GM18498 (cell line): Measurements from ENCODE around the gene STOX1.
"Not testable (repeated sequence)": the region's sequence is repeated elsewhere in the genome, so short reads cannot be mapped to it uniquely, and the experiment has no call there.

Experiments used
- ATAC-seq: cut with Tn5 transposase; IDR thresholded peaks from one replicate; pipeline ENCODE4 v1.9.1; 2021; ENCODE audit warnings: mild to moderate bottlenecking, moderate library complexity; ENCODE audit not compliant: unreplicated experiment

The STOX1 gene

GRCh38 chr10:68826764-68827591 is at the start of gene STOX1:
TSS of gene STOX1 (plus strand) at chr10:68827531. CDS start at chr10:68827624, 93 bp downstream.
- peak; percentile 78 for ATAC-seq

GRCh38 chr10:68781613-68782574 is 45.4 kb upstream of the STOX1 start:
- no peak for ATAC-seq

GRCh38 chr10:68784476-68784875 is 42.9 kb upstream of the STOX1 start:
- ATAC-seq, result no peak

- no peak for ATAC-seq
Observed at GRCh38 chr10:68787813-68788212, 39.5 kb upstream of the STOX1 start.

GRCh38 chr10:68790476-68790875 is 36.9 kb upstream of the STOX1 start:
- ATAC-seq, result no peak

DNA sequence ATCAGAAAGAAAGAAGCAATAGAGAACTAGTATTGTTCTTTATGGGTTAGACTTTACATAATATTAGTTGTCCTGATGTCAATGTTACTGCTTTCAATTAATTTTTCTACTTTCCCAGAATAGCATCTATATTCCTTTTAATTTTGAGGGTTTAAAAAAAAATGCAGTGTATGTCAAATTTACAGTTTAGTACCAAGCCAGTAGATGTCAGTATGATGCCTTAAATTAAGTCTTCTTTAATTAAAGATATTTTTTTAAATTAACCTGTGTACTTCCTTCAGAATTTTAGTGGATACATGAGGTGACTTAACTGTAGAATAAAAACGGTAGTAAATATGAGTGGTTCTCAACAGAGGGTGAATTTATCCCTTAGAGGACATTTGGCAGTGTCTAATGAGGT is 35.2 kb upstream of the STOX1 start:
- no peak for ATAC-seq

DNA sequence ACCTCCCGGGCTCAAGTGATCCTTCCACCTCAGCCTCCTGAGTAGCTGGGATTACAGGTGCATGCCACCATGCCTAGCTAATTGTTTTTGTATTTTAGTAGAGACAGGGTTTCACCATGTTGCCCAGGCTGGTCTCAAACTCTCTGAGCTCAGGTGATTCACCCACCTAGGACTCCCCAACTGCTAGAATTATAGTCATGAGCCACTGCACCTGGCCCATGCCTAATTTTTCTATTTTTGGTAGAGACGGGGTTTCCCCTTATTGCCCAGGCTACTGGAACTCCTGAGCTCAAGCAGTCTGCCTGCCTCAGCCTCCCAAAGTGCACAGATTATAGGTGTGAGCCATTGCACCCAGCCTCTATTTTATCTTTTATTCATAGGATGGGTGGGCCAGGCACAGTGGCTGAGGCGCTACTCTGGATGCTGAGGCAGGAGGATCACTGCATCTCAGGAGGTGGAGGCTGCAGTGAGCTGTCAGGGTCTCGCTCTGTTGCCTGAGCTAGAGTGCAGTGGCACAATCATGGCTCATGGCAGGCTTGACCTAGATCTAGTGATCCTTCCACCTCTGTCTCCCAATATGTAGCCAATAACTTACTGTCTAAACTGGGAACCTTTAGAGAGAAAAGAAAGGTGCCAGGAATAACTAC is 31.3 kb upstream of the STOX1 start:
- ATAC-seq, result no peak

GRCh38 chr10:68796605-68797004 is 30.7 kb upstream of the STOX1 start:
- no peak for ATAC-seq

DNA sequence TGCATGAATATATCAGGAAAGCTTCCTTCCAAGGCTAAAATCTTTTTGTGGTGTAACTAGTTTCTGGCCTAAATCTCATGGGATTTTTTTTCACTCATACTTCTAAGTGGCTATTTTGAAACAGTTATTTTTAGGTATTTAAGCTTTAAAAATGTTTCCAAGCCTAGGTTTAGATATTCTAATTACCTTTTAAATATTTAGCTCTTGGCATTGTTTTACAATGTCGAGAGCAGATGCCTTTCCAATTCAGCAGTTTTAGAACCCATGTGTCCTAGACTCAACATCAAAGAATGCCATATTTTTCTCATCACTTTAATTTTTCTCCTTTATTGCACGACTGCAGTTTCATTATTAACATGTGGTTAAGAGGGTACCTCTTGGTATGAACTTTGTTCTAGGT is 27.1 kb upstream of the STOX1 start:
- ATAC-seq, result no peak

GRCh38 chr10:68804692-68805091 is 22.6 kb upstream of the STOX1 start:
- ATAC-seq, result no peak

DNA sequence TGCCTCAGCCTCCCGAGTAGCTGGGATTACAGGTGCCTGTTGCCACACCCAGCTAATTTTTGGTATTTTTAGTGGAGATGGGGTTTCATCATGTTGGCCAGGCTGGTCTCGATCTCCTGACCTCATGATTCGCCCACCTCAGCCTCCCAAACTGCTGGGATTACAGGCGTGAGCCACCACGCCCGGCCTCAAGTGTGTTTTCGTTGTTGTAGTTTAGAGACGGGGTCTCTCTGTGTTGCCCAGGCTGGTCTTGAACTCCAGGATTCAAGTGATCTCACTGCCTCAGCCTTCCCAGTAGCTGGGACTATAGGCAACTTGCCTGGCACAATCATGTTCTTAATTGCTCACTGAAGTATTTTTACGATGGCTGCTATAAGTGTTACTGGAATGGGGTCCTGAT is 16.5 kb upstream of the STOX1 start:
- ATAC-seq, result not testable (repeated sequence)

- ATAC-seq, result no peak
Observed at GRCh38 chr10:68811314-68812009, 15.9 kb upstream of the STOX1 start.

DNA sequence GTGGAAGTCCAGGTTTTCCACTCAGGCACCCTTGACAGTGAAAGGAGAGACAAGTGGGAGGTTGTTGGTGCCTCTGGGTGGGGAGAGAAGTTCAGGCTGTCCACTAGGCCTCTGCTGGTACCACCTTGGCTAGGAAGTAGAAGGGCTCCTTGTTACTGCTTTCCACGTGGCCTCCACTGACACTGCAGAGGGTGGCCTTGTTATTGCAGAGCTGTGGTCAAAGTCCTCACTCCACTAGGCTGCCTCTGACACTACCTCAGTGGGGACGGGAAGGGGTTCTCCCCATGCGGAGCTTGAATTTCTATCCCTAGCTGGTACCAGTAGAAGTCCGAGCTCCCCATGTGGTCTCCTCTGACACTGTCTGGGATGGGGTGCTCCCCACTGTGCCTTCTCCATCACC is 14.9 kb upstream of the STOX1 start:
- ATAC-seq, result no peak

DNA sequence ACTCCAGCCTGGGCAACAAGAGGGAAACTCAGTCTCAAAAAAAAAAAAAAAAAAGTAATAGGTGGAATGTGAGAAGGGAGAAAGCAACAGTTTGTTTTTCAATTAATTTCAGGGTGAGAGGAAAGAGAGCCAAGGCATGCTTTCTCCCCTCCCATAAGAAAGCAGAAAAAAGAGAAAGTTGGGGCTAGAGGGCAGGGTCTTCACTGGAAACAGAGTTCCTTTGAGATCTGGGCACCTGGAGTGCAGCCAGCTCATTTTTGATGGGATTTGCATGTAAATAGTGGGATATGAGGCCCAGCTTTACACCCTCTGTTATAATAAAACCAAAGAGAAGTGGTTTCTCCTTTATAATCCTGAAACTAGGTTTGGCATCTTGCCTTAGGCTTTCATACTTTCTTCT is 13.8 kb upstream of the STOX1 start:
- ATAC-seq, result no peak

GRCh38 chr10:68816796-68817412 is 10.4 kb upstream of the STOX1 start:
- ATAC-seq, result no peak

DNA sequence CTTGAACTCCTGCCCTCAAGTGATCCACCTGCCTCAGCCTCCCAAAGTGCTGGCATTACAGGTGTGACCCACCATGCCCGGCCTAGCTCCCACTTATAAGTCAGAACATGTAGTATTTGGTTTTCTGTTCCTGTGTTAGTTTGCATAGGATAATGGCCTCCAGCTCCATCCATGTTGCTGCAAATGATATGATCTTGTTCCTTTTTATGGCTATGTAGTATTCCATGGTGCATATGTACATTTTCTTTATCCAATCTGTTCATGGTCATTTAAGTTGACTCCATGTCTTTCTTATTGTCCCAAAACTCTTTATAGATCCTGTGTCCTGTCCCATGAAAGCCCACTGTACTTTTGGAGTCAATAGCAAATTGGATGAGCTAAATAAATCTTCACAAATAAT is 7.0 kb upstream of the STOX1 start:
- ATAC-seq, result not testable (repeated sequence)

GRCh38 chr10:68822626-68823025 is 4.7 kb upstream of the STOX1 start:
- ATAC-seq, result not testable (repeated sequence)

- ATAC-seq, result peak; percentile 51
Observed at GRCh38 chr10:68827592-68827959, 245 bp downstream of the STOX1 start.

DNA sequence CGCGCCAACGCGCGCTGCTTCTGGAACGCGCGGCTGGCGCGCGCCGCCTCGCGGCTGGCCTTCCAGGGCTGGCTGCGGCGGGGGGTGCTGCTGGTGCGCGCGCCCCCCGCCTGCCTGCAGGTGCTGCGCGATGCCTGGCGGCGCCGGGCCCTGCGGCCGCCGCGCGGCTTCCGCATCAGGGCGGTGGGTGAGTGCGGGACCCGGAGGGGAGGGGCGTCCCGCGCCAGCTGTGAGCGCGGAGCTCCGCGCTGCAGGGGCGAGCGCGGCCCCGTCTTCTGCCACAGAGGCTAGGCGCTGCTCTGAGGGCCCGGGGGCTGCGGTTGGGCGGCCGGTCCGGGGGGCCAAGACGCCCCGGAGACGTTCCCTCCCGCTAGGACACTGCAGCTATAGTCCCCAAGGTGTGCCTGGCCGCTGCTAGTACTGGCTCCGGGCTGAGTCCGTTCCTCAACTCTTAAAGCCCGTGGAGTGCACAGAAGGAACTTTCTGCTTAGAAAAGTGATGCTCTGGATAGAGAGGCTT is 811 bp downstream of the STOX1 start:
- ATAC-seq, result peak; percentile 38

DNA sequence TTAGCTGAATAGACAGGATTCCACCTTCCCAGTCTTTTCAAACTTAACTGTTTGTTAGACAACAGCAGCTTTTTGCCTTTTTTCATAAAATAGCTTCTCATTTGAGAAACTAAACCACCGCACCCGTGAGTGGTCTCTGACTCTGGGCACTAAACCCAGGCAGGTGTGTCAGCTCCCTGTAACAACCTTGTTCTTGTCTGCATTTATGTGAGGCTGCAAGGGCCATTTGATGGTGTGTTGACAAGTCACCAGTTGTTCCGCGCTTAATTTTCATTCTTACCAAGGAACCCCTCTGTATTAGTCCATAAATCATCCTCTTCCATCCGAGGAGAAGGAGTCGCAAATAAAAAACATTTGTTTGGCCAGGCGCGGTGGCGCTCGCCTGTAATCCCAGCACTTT is 1.5 kb downstream of the STOX1 start:
- ATAC-seq, result no peak
